Skeletal muscle tissue (tissue), 4 donors: Measurements from ENCODE around the gene MSX1. TPM values are rescaled to one million over a fixed set of nuclear protein-coding genes. Genes with fewer than 3 reads are reported as not detected.
A peak's percentile ranks its signal among the peaks of the same experiment; 100 is the strongest.

Experiments used
- H3K27ac ChIP-seq: one replicate; pipeline ENCODE4 v1.7.0; 2013; ENCODE audit warnings: mild to moderate bottlenecking, low read depth, low read length, inconsistent platforms
- H3K27me3 ChIP-seq, 3 donors: one replicate each; pipeline ENCODE4 v1.7.0; 2013; ENCODE audit warnings: low read length in 3 of 3; ENCODE audit not compliant: control insufficient read depth in 3 of 3, insufficient read depth in 3 of 3
- H3K36me3 ChIP-seq, 3 donors: one replicate each; pipeline ENCODE4 v1.7.0; 2013; ENCODE audit warnings: low read length in 3 of 3; ENCODE audit not compliant: control insufficient read depth in 3 of 3, insufficient read depth in 3 of 3
- H3K4me1 ChIP-seq, 3 donors: one replicate each; pipeline ENCODE4 v1.7.0; 2013; ENCODE audit warnings: low read length in 3 of 3, mild to moderate bottlenecking in 3 of 3; ENCODE audit not compliant: control insufficient read depth in 3 of 3, insufficient read depth in 3 of 3
- H3K4me3 ChIP-seq, 3 donors: one replicate each; pipeline ENCODE4 v1.7.0; 2013; ENCODE audit warnings: low read length in 3 of 3
- H3K9ac ChIP-seq, 3 donors: one replicate each; pipeline ENCODE4 v1.7.0; 2013; ENCODE audit warnings: low read length in 3 of 3, mild to moderate bottlenecking in 3 of 3, moderate library complexity in 2 of 3, low read depth in 1 of 3
- H3K9me3 ChIP-seq, 3 donors: one replicate each; pipeline ENCODE4 v1.7.0; 2013; ENCODE audit warnings: low read length in 3 of 3; ENCODE audit not compliant: control insufficient read depth in 3 of 3
- total RNA-seq: library from RNA; depleted of rRNA; stranded (reverse); fragments of >200 nt; gene quantifications from one replicate; pipeline ENCODE4 v1.2.3, GENCODE V29; 2014
- donor health status: Osteomylitis.

MSX1 gene
- total RNA-seq, result 1.6 TPM

DNA sequence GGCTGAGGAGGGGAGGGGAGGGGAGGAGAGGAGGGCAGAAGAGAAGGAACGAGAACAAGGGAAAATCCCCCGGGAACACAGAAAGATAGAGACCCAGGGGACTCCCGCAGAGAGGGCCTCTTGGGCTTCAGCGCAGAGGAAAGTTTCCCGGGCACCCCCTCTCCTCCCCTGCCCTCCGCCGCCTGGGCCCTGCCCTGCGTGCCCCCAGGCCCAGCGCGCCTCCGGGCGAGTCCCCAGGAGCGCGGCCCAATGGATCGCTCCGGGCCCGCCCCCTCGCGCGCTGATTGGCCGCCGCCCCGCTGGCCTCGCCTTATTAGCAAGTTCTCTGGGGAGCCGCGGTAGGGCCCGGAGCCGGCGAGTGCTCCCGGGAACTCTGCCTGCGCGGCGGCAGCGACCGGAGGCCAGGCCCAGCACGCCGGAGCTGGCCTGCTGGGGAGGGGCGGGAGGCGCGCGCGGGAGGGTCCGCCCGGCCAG, at the start of gene MSX1:
Gene MSX1, plus strand, starts transcription at position 341 of the 474 bp plus-strand sequence. CDS start 235 bp downstream, outside the sequence.
- H3K27me3 ChIP-seq, result peaks cover 78 to 86% (median 81%) of the 10 kb centered on the region in 3 donors

DNA sequence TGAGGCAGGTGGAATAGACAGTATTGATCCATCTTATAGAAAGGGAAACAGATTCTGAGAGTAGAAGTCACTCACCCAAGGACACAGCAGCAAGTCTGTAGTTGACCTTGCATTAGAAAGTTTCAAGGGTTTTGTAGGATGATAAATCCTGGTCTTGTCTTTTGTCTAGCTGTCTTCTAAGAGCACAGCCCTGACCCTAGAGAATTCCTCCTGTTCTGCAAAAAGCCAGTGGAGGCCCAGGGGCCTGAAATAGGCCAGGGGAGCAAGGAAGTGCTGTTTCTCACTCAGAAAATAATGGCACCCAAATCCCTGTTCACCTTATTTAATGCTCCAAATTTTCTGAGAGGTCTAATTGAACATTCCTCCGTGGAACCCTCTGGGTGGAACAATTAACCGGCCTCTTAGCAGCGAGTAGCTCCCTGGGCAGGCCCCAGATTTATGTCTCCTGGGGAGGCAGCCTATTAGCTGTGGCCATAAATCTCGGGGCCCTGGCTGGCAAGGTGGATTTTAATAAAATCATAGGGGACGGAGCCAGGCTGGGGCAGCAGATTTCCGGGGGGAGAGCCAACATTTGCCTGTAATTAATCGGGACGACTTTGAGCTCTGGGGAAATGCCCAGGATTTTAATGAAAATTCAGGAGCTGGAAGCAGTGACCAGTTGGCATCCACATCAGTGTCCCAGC, 49.2 kb upstream of the MSX1 start:
- Histone ChIP-seq H3K27ac (no peak overlapping the region), H3K4me3 (no peak overlapping the region), H3K9ac (no peak overlapping the region), H3K4me1 (no peaks in the 10 kb centered on the region), H3K27me3 (peaks cover 0 to 6% (median 0%) of the 10 kb centered on the region in 3 donors), H3K9me3 (peaks cover 0 to 9% (median 4%) of the 10 kb centered on the region in 3 donors), H3K36me3 (no peaks in the 10 kb centered on the region)

More for the DNA sequence above, at the start of gene MSX1:
- Histone ChIP-seq H3K36me3 (peaks cover 0 to 4% (median 0%) of the 10 kb centered on the region in 3 donors), H3K4me3 (peak within 1 kb of the TSS; percentile 78 to 85 (median 81)), H3K9ac (peak within 1 kb of the TSS; percentile 64 to 77 (median 76)), H3K4me1 (peaks cover 23 to 27% (median 26%) of the 10 kb centered on the region in 3 donors), H3K9me3 (no peaks in the 10 kb centered on the region), H3K27ac (peak within 1 kb of the TSS; percentile 60)

DNA sequence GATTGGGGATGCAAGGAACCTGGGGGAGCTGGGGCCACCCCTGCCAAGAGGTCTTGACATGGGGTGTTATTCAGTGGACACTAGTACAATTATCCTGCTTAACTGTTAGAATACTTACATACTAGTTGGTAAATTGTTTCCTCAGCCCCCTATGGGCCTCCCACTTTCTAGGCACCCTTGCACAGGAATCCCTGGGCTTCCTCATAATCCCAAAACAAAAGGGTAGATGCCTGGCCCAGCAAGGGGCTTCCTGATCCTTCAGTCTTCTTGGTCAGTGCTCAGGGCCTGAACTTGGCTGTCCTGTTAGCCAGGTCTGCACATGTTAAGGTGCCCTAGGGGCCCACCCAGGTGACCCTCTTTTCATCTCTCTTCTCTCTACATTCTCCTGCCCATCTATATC, 48.7 kb upstream of the MSX1 start:
- H3K9me3 ChIP-seq, result peaks cover 0 to 9% (median 4%) of the 10 kb centered on the region in 3 donors
- no peak overlapping the region for H3K9ac ChIP-seq
- no peak overlapping the region for H3K27ac ChIP-seq
- H3K4me1 ChIP-seq, result no peaks in the 10 kb centered on the region
- peaks cover 0 to 6% (median 0%) of the 10 kb centered on the region in 3 donors for H3K27me3 ChIP-seq
- H3K4me3 ChIP-seq, result no peak overlapping the region
- H3K36me3 ChIP-seq, result no peaks in the 10 kb centered on the region

- peaks cover 0 to 4% (median 2%) of the 10 kb centered on the region in 3 donors for H3K27me3 ChIP-seq
- no peaks in the 10 kb centered on the region for H3K36me3 ChIP-seq
- no peaks in the 10 kb centered on the region for H3K4me1 ChIP-seq
- H3K27ac ChIP-seq, result no peak overlapping the region
- H3K4me3 ChIP-seq, result no peak overlapping the region
- no peak overlapping the region for H3K9ac ChIP-seq
- H3K9me3 ChIP-seq, result peaks cover under 1 to 9% (median 4%) of the 10 kb centered on the region in 3 donors
These were observed 47.2 kb upstream of the MSX1 start for GRCh38 chr4:4812145-4812794.

DNA sequence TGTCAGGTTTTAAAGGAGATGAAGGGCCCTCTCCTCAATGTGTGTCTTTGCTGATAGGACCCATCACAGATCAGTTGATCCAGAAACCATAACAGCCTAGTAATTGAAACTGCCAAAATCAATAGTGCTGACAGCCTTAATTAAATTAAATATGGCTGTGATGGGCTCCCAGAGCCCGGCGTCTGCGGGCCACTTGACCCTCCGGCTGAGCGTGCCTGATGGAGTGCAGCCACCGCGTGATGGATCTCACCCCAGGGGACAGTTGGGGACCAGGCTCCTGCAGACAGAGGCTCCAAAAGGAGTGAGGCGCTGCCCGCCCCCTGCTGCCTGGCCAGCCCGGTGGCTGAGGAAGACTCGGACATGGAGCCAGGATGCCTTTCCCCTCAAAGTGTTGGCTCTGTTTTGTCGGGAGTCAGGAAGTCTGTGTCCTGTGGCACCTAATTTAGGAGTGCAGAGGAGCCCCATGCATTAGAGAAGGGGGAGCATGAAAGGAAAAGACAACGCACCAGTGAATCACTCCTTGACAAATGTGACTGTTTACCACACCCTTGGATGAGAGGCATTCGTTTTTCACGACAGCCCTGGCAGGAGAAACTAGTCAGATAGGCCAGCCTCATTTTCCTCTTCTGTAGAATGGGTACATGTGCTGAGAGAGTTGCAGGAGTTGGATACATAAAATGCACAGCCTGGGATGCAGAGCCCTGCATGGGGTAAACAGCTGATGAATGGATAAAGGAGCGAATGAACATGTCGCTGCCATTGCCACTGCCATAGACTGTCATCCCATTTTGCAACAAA, 40.9 kb upstream of the MSX1 start:
- Histone ChIP-seq H3K27ac (no peak overlapping the region), H3K4me1 (no peaks in the 10 kb centered on the region), H3K9ac (no peak overlapping the region), H3K9me3 (peaks cover 0 to 1% (median 0%) of the 10 kb centered on the region in 3 donors), H3K27me3 (peaks cover 0 to 13% (median 8%) of the 10 kb centered on the region in 3 donors), H3K36me3 (no peaks in the 10 kb centered on the region), H3K4me3 (no peak overlapping the region)

GRCh38 chr4:4819213-4819606, 40.3 kb upstream of the MSX1 start:
- Histone ChIP-seq H3K36me3 (no peaks in the 10 kb centered on the region), H3K27me3 (peaks cover 0 to 13% (median 8%) of the 10 kb centered on the region in 3 donors), H3K4me3 (no peak overlapping the region), H3K4me1 (no peaks in the 10 kb centered on the region), H3K27ac (no peak overlapping the region), H3K9me3 (peaks cover 0 to 1% (median 0%) of the 10 kb centered on the region in 3 donors), H3K9ac (no peak overlapping the region)

DNA sequence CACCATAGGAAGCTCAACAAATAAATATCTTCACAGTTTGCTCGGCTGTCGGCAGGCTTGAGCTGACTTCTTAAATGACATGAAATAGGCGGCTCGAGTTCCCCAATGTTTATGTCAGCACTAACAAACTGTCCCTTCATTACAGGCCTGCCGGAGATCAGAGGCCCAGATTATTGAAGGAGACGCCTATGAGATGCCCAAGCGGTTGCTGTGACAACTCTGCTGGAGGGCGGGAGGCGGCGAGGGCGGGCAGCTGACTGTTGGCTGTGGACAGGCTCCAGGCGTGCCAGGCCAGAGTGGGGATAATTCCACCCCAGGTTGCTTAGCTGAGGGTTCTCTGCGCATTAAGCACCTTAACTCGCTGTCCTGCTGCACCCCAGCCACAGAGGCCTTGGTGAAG, 39.2 kb upstream of the MSX1 start:
- Histone ChIP-seq H3K9me3 (peaks cover 0 to 1% (median 0%) of the 10 kb centered on the region in 3 donors), H3K9ac (no peak overlapping the region), H3K36me3 (no peaks in the 10 kb centered on the region), H3K4me3 (no peak overlapping the region), H3K27me3 (peaks cover 0 to 13% (median 8%) of the 10 kb centered on the region in 3 donors), H3K4me1 (no peaks in the 10 kb centered on the region), H3K27ac (no peak overlapping the region)

GRCh38 chr4:4820739-4821138, 38.7 kb upstream of the MSX1 start:
- H3K27me3 ChIP-seq, result peaks cover 0 to 13% (median 8%) of the 10 kb centered on the region in 3 donors
- H3K9me3 ChIP-seq, result peaks cover 0 to 1% (median 0%) of the 10 kb centered on the region in 3 donors
- H3K9ac ChIP-seq, result no peak overlapping the region
- no peaks in the 10 kb centered on the region for H3K36me3 ChIP-seq
- H3K27ac ChIP-seq, result no peak overlapping the region
- no peaks in the 10 kb centered on the region for H3K4me1 ChIP-seq
- no peak overlapping the region for H3K4me3 ChIP-seq

GRCh38 chr4:4821577-4821976, 37.9 kb upstream of the MSX1 start:
- no peaks in the 10 kb centered on the region for H3K36me3 ChIP-seq
- no peak overlapping the region for H3K4me3 ChIP-seq

More at GRCh38 chr4:4821577-4821976, 37.9 kb upstream of the MSX1 start:
- H3K27me3 ChIP-seq, result peaks cover 0 to 13% (median 8%) of the 10 kb centered on the region in 3 donors
- peaks cover 0 to 1% (median 0%) of the 10 kb centered on the region in 3 donors for H3K9me3 ChIP-seq
- no peak overlapping the region for H3K27ac ChIP-seq
- no peaks in the 10 kb centered on the region for H3K4me1 ChIP-seq
- H3K9ac ChIP-seq, result no peak overlapping the region
